HL-60 (cell line): ENCODE results near the gene CALHM1.

Experiments
- DNase-seq, 2 experiments: peaks; one replicate each; pipeline ENCODE4 v3.0.0-alpha.2; 2010 to 2020; ENCODE audit warnings: low read depth in 1 of 2, low spot score in 1 of 2
- H3K27ac ChIP-seq: fragments of 250-450 bp; sonication (Bioruptor Pico); replicated peaks from 2 replicates; pipeline ENCODE4 v1.5.1; 2020; ENCODE audit warnings: mild to moderate bottlenecking, moderate library complexity
- H3K27me3 ChIP-seq: fragments of 250-450 bp; sonication (Bioruptor Pico); 2 replicates; pipeline ENCODE4 v1.5.1; 2021; ENCODE audit warnings: mild to moderate bottlenecking, moderate library complexity; ENCODE audit not compliant: insufficient read depth, poor library complexity, severe bottlenecking
- H3K4me3 ChIP-seq: replicated peaks from 2 replicates; pipeline ENCODE4 v1.5.1; 2011; ENCODE audit warnings: mild to moderate bottlenecking, control low read depth, low read length; ENCODE audit not compliant: insufficient read depth
- CTCF ChIP-seq: IDR thresholded peaks from one replicate; pipeline ENCODE4 v1.5.1; 2011; ENCODE audit warnings: low read length, control low read depth, inconsistent platforms; ENCODE audit not compliant: insufficient read depth
- GABPA ChIP-seq: IDR thresholded peaks from 2 replicates; pipeline ENCODE4 v1.6.1; 2012; ENCODE audit warnings: low read depth
- POLR2AphosphoS5 ChIP-seq: IDR thresholded peaks from 2 replicates; pipeline ENCODE4 v1.6.1; 2012; ENCODE audit warnings: low read depth
- SPI1 ChIP-seq: IDR thresholded peaks from 2 replicates; pipeline ENCODE4 v1.6.1; 2012; ENCODE audit warnings: low read depth, mild to moderate bottlenecking, borderline replicate concordance
- TF ChIP-seq, protein P1 (sequence below): IDR thresholded peaks from 2 replicates; pipeline ENCODE4 v1.6.1; 2012; ENCODE audit warnings: low read depth; ENCODE audit not compliant: insufficient replicate concordance

CALHM1 gene

GRCh38 chr10:103454026-103454425 lies 4.7 kb downstream of the CALHM1 start:
- no peak for DNase-seq
- no peak for TF ChIP-seq SPI1
- no peak for TF ChIP-seq GABPA
- TF ChIP-seq, protein P1, sequence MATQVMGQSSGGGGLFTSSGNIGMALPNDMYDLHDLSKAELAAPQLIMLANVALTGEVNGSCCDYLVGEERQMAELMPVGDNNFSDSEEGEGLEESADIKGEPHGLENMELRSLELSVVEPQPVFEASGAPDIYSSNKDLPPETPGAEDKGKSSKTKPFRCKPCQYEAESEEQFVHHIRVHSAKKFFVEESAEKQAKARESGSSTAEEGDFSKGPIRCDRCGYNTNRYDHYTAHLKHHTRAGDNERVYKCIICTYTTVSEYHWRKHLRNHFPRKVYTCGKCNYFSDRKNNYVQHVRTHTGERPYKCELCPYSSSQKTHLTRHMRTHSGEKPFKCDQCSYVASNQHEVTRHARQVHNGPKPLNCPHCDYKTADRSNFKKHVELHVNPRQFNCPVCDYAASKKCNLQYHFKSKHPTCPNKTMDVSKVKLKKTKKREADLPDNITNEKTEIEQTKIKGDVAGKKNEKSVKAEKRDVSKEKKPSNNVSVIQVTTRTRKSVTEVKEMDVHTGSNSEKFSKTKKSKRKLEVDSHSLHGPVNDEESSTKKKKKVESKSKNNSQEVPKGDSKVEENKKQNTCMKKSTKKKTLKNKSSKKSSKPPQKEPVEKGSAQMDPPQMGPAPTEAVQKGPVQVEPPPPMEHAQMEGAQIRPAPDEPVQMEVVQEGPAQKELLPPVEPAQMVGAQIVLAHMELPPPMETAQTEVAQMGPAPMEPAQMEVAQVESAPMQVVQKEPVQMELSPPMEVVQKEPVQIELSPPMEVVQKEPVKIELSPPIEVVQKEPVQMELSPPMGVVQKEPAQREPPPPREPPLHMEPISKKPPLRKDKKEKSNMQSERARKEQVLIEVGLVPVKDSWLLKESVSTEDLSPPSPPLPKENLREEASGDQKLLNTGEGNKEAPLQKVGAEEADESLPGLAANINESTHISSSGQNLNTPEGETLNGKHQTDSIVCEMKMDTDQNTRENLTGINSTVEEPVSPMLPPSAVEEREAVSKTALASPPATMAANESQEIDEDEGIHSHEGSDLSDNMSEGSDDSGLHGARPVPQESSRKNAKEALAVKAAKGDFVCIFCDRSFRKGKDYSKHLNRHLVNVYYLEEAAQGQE = no peak
- no peak for TF ChIP-seq CTCF
- no peak for TF ChIP-seq POLR2AphosphoS5
- H3K27ac ChIP-seq = no peak overlapping the region
- no peaks in the 10 kb centered on the region for H3K27me3 ChIP-seq
- H3K4me3 ChIP-seq = no peak overlapping the region

GRCh38 chr10:103452506-103453230 lies 6.0 kb downstream of the CALHM1 start:
- peak overlapping the region; percentile 20; the same call in 1 of the 2 replicates for H3K27ac ChIP-seq
- H3K4me3 ChIP-seq = peak overlapping the region; percentile 58
- H3K27me3 ChIP-seq = no peaks in the 10 kb centered on the region
- TF ChIP-seq, protein P1 = no peak
- TF ChIP-seq POLR2AphosphoS5 (no peak), SPI1 (no peak), GABPA (no peak), CTCF (no peak)
- DNase-seq = no peak

DNA sequence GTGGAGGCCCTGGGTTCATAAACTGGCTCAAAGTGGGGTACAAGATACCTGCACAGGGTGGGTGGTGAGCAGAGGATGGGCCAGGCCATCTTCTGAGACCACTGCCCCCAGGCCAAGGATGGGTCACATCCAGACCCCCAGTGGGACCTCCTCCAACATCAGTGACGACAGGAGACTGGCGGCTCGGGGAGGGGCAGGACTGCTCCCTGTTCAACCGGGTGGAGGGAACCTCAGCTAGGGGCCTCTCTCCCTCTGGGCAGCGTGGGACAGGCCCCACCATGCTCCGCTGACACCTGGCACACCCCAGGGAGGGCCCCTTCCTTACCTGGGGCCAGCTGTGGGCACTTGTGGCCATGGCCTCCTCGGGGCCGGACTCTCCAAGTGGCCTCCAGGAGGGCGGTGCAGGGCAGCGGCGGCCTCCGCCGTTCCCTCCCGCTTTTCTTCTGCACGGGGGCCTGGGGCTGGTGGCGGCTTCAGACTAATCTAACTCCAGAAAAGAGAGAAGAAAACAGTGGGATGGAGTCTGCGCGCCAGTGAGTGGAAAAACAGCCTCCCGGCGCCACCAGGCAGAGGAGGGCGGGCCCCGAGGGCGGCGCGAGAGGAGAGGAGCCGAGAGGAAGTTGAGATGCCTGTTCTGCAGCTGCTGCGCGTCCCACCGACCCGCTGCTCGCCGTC lies 6.7 kb downstream of the CALHM1 start, which contains the start of gene CALHM2:
TSS of gene CALHM2 (minus strand) at position 540 of the 675 bp plus-strand sequence. CDS start 2,429 bp downstream, outside the sequence.
- Histone ChIP-seq H3K4me3 (peak within 1 kb of the TSS; percentile 58), H3K27ac (peak within 1 kb of the TSS; percentile 38), H3K27me3 (no peaks in the 10 kb centered on the region)
- peak in 1 of 2 experiments; percentile 70 for DNase-seq
- peak; percentile 60; the same call in 1 of the 2 replicates for TF ChIP-seq SPI1
- TF ChIP-seq, protein P1 = no peak
